Fibroblast of skin of abdomen (primary cell): ENCODE results near the gene PSPC1.

Experiments used
- DNase-seq: peaks from one replicate; pipeline ENCODE4 v3.0.0-alpha.2; 2013

PSPC1 gene

DNA sequence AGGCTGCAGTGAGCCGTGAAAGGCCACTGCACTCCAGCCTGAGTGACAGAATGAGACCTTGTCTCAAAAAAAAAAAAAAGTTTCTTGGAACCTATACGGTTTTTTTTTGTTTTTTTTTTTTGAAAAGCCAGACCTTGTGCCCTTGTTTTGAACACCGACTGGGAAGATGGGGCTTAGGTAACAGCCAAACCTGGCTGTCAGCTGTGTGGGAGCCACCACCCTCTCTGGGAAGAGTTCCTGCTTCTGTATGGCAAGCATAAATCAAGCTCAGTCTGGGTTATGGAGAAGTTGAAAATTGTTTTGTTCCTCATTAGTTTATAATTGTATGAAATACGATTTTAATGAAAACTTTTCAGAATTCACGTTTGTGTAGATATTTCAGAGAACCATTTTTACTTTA is 109.8 kb downstream of the PSPC1 start:
- no peak for DNase-seq

DNA sequence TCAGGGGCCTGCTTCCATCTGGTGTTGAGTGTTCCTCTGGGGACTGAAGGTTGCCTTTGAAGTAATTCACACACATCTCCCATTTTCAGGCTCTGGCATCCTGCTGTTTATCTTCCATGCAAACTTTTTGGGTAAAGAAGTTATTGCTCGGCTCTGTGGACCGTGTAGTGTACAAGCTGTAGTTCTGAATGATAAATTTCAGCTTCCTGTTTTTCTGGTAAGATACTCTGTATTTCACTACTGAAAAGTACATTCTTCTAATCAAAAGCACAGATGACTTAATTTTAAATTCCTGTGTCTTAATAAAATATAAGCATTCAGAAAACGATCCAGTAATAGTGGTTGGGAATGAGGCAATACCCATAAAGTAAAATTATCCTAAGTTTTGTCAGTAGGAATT is 112.6 kb downstream of the PSPC1 start:
- DNase-seq, result no peak

DNA sequence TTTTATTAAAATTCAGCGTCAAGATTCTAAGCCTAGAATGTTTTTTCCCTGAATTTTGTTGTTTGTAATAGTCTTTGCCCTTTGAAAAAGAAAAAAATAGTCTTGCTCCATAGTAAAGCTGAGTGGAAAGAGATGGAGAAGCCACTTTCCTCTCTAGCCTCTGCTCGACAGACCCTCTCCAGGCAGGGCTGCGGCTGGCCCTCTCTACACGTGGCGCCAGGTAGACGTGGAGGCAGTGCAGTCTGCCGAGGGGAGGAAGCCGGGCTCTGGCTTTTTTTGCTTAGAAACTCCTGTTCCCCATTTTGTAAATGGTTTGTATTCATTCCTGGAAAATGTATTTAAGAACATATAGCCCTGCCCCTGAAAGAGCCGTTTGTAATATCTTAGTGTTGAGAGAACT is 114.0 kb downstream of the PSPC1 start:
- DNase-seq, result no peak

DNA sequence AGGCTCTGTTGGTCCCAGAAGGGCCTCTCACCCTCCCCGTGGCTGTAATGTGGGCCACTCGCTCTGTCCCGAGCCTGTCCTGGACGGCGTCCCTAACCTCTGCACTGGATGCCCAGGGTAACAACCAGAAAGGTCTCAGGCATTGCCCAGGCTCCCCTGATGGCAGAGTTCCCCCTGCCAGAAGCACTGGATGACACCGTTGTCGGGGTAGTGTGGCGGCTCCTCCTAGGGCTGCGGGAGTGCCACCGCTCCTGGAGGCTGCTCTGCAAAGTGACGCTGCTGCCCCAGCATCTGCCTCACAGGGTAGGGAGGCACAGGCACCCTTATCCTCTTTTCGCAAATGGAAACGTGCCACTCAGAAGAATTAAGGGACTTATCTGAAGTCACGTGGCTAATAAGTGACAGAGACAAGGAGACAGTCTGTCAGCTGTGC is 117.3 kb downstream of the PSPC1 start:
- no peak for DNase-seq

DNA sequence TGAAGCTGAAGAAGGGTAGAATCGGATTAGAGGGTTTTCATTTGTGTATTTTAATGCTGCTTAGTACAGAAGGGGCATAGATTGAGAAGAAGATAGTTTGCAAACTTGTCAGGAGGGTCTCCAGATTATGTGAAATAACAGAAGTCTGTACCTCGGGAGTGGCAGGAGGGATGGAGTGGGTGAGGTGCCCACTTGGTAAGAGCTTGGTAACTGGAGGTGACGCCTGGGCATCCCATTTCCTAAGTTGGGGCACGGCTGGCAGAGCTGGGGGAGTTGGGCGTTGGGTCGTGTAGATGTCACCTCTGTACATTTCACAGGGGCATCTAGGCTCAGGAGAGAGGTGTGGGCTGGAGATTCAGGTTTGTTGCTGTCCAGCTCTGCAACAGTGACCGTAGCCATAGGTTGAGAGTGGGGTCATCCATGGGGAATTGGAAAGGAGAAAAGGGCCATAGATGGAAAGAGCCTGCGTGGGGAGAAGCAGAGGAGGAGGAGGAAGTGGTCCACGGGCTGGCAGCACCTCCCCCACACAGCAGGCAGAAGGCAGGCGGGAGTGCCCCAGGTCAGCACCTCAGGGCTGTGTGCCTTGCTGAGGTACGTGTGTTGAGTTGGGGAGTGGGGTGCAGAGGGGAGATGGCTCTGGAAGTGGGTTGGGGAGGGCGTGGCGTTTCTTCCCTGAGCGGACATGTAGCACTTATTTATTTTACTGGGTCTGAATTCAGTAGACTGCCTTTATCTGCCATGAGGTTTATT is 118.1 kb downstream of the PSPC1 start:
- DNase-seq, result no peak

DNA sequence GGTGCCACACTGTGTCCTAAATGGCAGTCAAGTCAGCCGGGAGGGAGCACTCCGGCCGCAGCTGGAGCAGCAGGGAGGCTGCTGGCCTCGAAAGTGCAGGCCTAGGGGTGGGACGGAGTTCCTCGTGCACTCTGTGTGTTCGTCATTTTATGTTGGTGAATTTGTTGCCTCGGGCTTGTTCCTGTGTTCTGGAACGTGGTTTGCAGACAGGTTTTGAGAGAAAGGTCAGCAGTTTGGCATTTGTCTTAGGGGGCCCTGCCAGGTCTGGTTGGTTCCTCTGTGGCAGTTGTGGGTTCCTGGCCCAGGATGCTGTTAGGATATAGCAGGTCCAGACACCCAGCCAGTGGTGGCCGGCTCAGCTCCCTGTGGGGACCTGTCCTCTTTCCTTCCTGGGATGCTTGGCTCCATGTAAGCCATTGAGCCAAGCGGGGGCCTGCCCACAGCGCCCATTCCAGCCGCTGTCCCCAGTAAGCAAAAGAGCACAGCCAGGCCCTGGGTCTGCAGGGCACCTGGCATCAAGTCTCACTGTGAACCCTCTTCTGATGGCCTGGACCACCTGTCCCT is 119.2 kb downstream of the PSPC1 start:
- no peak for DNase-seq

DNA sequence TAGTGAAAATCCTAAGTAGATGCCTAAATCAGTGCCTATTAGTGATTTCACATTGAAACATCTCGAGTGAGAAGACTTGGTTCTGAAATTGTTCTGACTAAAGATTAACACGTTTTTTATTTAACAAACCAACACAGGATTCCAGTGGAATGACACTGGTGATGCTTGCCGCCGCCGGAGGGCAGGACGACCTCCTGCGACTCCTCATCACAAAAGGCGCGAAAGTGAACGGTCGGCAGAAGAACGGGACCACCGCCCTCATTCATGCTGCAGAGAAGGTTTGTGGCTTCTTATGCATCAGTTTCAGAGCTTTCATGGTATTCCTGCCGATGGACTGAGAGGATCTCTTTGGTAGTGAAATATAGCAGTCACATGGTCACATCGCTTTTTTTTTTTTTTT is 121.2 kb downstream of the PSPC1 start:
- no peak for DNase-seq

DNA sequence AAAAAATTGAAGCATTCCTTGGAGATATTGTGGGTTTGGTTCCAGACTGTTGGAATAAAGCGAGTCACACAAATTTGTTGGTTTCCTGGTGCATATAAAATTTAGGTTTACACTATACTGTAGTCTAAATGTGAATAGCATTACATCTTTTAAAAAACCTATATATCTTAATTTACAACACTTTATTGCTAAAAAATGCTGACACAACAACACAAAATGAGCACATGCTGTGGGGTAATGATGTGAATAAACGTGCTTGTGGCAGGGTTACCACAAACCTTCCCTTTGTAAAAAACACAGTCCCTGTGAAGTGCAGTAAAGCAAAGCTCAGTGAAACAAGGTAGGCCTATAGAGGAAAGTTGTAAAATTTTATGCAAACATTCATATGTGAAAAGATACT is 121.6 kb downstream of the PSPC1 start:
- DNase-seq, result no peak

DNA sequence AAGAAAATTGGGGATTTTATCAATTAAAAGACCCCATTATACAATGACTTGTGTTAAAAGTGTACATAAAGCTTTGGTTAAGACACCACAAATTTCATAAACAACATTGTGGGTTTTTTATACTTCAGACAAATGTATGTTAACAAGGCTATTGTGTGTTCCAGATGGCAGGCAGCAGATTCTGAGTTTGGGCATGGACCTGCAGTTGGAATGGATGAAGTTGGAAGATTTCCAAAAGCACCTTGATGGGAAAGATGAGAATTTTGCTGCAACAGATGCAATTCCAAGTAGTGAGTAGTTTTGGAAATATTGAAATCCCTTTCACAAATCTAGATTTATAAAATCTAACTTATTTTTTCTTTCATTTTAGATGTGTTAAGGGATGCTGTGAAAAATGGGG is 123.9 kb downstream of the PSPC1 start:
- no peak for DNase-seq

DNA sequence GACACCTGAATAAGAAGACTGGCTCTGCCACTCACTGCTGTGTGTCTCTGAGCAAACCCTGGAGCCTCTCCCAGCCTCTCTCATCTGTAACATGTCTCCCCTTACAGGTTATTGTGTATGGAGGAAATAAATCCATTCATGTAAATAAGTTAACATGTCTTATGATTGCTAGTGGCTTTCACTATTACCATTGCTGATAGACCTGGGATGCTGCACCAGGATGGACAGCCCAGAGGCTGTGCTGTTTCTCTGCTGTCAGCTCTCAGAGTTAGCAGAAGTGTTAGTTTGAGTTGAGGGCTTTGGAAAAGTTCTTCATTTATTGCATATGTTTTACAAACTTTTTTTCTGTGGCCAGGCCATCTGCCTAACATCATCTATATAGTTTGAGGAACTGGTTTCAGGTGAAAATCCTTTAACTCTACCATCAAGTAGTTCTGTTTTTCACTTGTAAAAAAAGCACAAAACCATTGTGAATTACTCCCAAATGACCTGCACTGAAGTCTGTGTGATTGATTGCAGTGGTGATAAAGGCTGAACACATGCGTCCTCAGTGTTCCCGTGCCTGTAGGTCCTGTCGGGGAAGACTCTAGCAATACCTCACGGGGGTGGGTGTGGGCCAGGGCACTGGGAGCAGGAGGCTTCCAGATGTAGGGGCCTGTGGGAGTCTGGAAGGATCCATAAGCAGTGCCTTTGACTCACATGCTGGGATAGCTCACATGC is 124.7 kb downstream of the PSPC1 start:
- peak; percentile 21 for DNase-seq
